CD4-positive, alpha-beta T cell treated with Interleukin-17A for 4 hours (primary cell): ENCODE results near the gene THSD4.

Experiments
- DNase-seq: peaks from one replicate; pipeline ENCODE4 v3.0.0-alpha.2; 2020; ENCODE audit warnings: mixed read lengths

The THSD4 gene

GRCh38 chr15:71114887-71115566 is at the start of gene THSD4:
TSS of gene THSD4 (plus strand) at chr15:71115471.
- DNase-seq = peak; percentile 56

GRCh38 chr15:71066983-71067382 is 48.3 kb upstream of the THSD4 start:
- no peak for DNase-seq

DNA sequence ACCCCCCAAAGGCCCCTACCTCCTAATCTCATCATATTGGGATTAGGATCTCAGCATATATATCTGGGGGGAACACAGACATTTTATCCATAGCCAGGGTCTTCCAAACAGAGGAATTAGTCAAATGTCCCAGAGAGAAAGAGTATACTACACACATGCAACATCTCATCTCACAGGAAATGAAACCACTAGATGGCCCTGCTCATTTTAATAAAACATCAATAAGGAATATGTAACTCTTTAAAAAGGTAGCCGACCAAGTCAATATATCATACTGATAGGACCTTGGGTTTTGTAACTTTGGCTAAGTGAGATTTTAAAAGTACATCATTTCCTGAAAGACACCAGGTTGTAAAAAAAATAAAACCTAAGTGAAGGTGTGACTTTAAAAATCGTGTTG is 45.6 kb upstream of the THSD4 start:
- DNase-seq = no peak

DNA sequence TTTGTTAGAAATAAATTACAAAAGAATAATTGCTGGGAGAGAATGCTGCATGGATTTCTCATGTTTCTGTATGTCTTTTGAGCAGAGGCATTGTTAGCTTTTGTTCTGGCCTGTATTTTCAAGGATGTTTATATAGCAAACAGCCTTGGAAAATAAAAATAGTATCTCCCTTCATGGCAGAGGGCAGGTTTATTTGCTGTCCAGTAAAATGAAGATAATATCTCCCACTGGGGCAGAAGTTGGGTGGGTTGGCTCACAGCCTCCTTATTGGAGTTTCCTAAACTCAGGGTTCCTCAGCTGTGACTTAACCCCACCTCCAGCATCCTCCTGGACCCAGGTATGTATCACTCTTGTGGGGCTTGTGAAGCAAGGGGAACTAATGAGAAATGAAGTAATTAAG is 43.7 kb upstream of the THSD4 start:
- DNase-seq = no peak

GRCh38 chr15:71072423-71072822 is 42.8 kb upstream of the THSD4 start:
- no peak for DNase-seq

- no peak for DNase-seq
Measured at GRCh38 chr15:71078506-71079207, 36.6 kb upstream of the THSD4 start.

GRCh38 chr15:71079208-71080044 is 35.8 kb upstream of the THSD4 start:
- no peak for DNase-seq

DNA sequence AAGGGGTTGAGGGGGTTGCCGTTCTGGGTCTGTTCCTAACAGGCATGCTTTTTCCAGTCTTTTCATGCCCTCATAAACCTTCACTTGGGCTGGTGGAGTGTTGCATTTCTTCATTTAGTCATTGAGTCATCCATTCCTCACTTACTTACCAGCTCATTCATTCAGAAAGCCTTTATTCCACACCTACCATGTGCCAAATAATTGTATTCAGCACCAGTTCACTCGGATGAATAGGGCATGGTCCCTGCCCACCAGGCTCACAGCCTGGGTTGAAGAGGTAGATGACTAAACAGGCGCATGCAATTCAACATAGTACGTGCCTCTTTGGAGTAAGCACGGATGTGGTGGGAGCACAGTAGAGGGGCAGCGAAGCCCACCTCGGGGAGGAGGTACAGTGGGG is 35.1 kb upstream of the THSD4 start:
- no peak for DNase-seq

DNA sequence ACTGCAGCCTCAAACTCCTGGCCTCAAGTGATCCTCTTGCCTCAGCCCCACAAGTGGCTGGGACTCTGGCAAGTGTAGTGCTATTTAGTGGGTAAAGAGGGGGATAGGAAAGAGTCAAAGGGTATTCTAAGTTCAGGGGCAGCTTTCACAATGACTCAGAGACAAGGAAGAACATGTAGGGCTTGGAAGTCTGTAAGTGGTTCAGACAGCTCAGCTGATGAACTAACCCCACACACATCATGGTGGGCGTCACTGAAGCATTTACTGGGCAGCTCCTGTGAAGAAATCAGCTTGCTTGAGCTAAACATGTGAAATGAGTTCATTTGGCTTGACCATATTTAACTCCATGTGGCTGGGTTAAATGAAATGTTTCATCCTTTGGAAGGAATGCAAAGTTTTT is 34.6 kb upstream of the THSD4 start:
- no peak for DNase-seq

GRCh38 chr15:71082803-71083202 is 32.5 kb upstream of the THSD4 start:
- no peak for DNase-seq

DNA sequence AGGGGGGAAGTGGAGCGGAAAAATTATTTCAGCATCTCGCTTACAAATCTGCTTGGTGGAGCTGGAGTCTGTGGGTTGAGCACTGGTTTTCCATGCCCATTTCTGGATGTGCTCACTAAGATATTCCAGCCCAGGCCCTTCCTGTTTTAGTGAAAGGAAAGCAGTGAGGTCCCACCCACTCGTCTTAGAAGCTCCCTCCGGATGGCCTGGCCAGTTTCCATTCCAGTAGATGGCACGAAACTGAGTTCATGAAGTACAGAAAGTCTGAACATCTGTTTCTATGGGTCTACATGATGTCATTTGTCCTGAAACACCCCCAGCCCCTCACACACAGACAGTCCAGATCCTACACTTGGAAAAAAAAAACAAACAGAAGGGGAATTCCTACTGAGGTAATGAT is 31.9 kb upstream of the THSD4 start:
- DNase-seq = no peak

- DNase-seq = no peak
Measured at GRCh38 chr15:71084264-71084663, 31.0 kb upstream of the THSD4 start.

- DNase-seq = no peak
Measured at GRCh38 chr15:71085809-71086208, 29.5 kb upstream of the THSD4 start.

DNA sequence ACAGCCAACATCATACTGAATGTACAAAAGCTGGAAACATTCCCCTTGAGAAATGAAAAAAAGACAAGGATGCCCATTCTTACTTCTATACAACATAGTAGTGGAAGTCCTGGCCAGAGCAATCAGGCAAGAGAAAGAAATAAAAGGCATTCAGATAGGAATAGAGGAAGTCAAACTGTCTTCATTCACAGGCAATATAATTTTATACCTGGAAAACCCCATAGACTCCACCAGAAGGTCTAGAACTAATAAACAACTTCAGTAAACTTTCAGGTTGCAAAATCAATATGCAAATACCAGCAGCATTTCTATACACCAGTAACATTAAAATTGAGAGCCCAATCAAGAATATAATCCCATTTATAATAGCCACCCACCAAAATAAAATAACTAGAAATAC is 27.1 kb upstream of the THSD4 start:
- DNase-seq = no peak

DNA sequence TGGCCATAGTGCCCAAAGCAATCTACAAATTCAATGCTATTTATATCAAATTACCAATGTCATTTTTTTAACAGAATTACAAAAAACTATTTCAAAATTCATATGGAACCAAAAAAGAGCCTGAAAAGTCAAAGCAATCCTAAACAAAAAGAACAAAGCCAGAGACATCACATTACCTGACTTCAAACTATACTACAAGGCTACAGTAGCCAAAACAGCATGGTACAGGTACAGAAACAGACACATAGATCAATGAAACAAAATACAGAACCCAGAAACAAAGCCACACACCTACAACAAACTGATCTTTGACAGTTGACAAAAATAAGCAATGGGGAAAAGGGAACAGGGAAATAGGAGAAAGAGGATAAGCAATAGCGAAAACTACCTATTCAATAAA is 26.6 kb upstream of the THSD4 start:
- no peak for DNase-seq

DNA sequence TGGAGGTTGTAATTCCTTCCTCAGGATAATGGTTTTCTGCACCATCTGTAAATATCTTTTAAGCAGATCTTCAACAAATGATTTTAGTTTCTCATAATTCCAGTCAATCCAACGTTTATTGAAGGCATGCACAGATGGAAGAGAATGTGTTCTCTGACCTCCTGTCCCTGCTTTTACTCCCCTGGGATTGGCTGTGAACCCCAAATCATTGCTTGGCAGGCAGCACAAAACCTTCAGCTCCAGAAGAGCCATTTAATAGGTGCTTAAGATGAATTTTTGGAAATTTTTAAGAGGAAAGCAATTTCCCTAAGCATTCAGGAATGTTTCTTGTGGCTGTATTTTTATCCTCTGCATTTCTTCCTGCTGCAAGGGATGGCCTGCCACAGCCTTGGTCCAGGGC is 25.5 kb upstream of the THSD4 start:
- DNase-seq = no peak

GRCh38 chr15:71091601-71092000 is 23.7 kb upstream of the THSD4 start:
- DNase-seq = no peak

DNA sequence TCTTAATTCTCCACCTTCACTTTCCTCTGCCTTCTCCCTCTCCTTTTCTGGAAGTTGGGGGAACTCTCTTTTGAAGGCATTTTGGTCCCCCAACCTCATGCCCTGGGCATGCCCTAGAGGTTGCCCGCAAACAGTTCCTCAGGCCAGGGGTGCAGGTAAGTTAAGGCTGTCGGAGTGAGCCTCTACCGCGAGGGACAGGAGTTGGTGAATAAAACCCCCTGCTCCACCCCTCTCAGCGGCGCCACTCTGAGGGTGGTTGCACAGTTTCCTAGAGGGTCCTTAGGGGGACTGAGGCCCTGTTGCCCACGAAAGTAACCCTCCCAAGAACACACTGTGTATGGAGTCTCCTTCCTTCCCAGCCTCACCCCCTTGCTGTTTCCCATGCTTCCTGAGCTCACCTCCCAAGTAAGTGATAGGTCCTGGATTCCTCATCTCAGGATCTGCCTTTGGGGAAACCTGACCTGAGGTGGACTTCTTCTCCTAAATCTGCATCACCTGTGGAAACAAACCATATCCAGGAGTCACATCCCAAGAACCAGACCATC is 23.1 kb upstream of the THSD4 start:
- DNase-seq = no peak

DNA sequence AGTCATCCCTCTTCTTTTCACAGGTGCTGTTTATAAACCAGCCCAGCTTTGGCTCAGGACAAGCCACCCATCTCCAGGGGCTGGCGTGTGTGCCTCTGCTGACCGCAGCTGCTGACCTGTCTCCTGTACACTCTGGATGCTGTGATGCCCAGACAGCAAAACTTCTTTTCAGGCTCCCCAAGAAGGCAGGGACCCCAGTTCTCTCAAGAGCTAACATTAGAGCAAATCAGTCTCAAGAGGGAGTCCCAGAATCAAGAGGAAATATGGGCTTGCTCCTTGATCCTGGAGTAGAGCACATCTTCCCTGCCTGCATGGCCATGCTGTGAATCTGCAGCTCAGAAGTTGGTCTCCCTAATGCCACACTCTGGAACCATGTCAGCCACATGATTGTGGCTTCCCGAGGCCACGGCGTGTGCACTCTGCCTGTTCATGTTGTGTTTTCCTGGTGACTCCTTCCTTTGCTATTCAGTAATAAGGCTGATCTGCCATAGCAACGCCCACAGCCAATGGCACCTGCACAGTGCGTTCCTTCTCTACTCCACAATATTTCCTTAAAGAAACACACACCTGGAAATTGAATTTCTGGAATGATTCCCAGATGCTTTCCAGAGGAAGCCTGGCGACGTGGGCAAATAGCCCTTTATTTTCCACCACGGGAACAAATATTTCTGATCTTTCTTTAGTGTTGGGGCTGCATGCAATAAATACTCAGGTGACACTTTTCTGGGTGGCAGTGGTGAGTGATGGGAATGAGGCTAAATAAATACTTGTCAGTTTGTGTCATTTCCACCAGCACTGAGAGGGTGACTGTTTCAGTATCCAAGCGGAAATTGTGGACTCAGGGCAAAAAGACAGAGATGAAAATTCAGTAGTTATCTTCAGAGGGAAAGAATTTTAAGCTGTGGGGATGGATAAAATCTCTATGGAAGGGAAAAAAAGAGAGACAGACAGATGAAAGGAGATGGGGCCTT is 21.9 kb upstream of the THSD4 start:
- no peak for DNase-seq

DNA sequence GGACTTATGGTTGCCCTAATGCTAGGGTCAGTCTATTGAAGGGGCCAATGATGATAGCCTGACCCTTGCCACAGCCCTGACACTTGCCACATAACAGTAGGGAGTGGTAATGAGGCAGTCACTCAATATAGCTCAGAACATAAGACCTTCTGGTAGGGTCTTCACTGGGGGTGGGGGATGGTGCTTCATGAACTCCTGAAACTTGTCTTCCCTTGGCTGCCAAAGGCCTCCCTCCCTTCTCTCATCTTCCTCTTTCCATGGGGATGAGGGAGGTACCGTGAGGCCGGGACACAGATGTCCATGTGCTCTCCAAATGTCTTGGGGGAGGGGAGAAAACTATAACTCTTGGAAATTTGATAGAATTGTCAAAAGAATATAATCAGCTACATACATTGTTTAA is 21.1 kb upstream of the THSD4 start:
- no peak for DNase-seq

DNA sequence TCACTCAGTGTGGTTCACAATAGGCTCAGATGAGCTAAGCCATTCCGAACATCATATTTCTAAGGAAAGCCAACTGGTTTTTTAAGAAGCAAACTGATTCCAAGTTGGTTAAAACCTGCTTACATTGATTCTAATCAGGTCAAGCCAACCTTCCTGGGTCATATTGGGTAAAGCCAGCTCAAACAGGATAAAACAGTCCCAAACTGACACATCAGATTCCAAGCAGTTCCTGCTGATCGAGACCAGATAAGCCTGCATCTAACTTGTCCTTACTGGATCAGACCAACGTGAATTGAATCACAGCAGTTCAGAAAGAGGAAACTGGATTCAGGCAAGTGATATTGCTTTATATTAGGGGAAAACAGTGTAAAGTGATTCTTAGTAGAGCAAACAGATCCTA is 18.6 kb upstream of the THSD4 start:
- no peak for DNase-seq

DNA sequence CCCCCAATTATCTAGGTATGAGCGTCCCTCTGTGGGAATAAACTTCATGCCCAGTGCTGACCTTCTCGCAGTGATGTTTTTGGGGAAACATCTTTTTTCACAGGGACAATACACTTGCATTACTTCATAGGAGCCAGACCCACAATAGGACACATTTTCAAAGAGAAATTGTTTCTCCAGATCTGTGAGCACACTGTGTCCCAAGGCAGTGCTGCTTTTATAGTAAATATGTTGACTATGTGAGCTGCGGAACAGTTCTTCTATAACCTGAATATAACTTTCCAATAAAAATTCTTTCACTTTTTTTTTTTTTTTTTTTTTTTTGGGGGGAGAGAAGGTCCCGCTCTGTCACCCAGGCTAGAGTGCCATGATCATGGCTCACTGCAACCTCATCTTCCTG is 17.4 kb upstream of the THSD4 start:
- DNase-seq = no peak
